ENCODE results near the gene CDON. TPM values are rescaled to one million over a fixed set of nuclear protein-coding genes. Genes with fewer than 3 reads are reported as not detected.

CDON gene
- total and polyA plus RNA-seq, 2 of the 13 experiments (the other 11 are each of a cell fraction or from before 2014, with no cell fraction given): 9.6 to 12.8 TPM

DNA sequence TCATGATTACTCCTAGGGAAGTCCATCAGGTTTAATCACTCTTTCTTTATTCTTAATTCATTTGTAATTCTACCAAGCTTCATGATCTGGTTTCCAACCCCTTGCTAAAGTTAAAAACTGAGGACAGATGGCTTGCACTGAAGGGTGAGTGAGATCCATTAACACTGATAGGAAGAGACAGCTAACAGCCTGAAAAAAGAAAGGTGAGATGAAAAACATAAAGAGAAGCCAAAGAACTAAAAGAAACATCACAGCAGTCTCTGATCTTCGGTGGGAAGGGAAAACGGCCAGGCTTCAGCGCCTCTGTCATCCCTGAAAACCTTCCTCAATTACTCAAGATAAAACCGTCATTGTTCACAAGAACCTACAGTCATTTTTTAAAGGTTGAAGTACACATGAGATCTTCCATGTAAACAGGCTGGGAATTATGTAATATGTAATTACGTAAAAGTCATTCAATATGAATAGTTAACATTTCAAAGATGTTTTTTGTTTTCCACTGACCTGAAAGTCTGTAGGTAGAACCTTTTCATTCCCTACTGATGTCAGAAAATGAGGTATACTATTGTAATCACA lies 75.5 kb downstream of the CDON start (continued):
- TF ChIP-seq IRX3 (CRISPR knock-in tag; IDR thresholded peaks at IDR 0.05; ENCODE audit: borderline replicate concordance, low read depth) (no peak), ZNF496 (CRISPR knock-in tag; IDR thresholded peaks at IDR 0.05; ENCODE audit: insufficient replicate concordance) (no peak), ZFYVE20 (CRISPR knock-in tag; IDR thresholded peaks at IDR 0.05; ENCODE audit: borderline replicate concordance, low read depth) (no peak), ZNF253 (CRISPR knock-in tag; IDR thresholded peaks at IDR 0.05; ENCODE audit: borderline replicate concordance) (no peak), NFYB (CRISPR knock-in tag; IDR thresholded peaks at IDR 0.05) (no peak), BCL6 (CRISPR knock-in tag; IDR thresholded peaks at IDR 0.05) (peak; percentile 91), ZZZ3 (CRISPR knock-in tag; IDR thresholded peaks at IDR 0.05; ENCODE audit: borderline replicate concordance) (no peak), SRSF4 (IDR thresholded peaks at IDR 0.05; ENCODE audit: low read depth, low read length, poor library complexity, severe bottlenecking) (no peak), HNRNPLL (IDR thresholded peaks at IDR 0.05; ENCODE audit: low read depth, low read length, poor library complexity, severe bottlenecking) (no peak), ZSCAN25 (CRISPR knock-in tag; IDR thresholded peaks at IDR 0.05) (no peak), ZNF614 (CRISPR knock-in tag; IDR thresholded peaks at IDR 0.05; ENCODE audit: borderline replicate concordance) (no peak), CEBPG (CRISPR knock-in tag; IDR thresholded peaks at IDR 0.05) (peak; percentile 73), ZNF703 (CRISPR knock-in tag; IDR thresholded peaks at IDR 0.05; ENCODE audit: borderline replicate concordance) (no peak), ZNF446 (CRISPR knock-in tag; IDR thresholded peaks at IDR 0.05) (no peak), SALL2 (CRISPR knock-in tag; IDR thresholded peaks at IDR 0.05) (no peak), RAD21 (CRISPR knock-in tag; IDR thresholded peaks at IDR 0.05) (no peak)
- TF ChIP-seq, protein P1, sequence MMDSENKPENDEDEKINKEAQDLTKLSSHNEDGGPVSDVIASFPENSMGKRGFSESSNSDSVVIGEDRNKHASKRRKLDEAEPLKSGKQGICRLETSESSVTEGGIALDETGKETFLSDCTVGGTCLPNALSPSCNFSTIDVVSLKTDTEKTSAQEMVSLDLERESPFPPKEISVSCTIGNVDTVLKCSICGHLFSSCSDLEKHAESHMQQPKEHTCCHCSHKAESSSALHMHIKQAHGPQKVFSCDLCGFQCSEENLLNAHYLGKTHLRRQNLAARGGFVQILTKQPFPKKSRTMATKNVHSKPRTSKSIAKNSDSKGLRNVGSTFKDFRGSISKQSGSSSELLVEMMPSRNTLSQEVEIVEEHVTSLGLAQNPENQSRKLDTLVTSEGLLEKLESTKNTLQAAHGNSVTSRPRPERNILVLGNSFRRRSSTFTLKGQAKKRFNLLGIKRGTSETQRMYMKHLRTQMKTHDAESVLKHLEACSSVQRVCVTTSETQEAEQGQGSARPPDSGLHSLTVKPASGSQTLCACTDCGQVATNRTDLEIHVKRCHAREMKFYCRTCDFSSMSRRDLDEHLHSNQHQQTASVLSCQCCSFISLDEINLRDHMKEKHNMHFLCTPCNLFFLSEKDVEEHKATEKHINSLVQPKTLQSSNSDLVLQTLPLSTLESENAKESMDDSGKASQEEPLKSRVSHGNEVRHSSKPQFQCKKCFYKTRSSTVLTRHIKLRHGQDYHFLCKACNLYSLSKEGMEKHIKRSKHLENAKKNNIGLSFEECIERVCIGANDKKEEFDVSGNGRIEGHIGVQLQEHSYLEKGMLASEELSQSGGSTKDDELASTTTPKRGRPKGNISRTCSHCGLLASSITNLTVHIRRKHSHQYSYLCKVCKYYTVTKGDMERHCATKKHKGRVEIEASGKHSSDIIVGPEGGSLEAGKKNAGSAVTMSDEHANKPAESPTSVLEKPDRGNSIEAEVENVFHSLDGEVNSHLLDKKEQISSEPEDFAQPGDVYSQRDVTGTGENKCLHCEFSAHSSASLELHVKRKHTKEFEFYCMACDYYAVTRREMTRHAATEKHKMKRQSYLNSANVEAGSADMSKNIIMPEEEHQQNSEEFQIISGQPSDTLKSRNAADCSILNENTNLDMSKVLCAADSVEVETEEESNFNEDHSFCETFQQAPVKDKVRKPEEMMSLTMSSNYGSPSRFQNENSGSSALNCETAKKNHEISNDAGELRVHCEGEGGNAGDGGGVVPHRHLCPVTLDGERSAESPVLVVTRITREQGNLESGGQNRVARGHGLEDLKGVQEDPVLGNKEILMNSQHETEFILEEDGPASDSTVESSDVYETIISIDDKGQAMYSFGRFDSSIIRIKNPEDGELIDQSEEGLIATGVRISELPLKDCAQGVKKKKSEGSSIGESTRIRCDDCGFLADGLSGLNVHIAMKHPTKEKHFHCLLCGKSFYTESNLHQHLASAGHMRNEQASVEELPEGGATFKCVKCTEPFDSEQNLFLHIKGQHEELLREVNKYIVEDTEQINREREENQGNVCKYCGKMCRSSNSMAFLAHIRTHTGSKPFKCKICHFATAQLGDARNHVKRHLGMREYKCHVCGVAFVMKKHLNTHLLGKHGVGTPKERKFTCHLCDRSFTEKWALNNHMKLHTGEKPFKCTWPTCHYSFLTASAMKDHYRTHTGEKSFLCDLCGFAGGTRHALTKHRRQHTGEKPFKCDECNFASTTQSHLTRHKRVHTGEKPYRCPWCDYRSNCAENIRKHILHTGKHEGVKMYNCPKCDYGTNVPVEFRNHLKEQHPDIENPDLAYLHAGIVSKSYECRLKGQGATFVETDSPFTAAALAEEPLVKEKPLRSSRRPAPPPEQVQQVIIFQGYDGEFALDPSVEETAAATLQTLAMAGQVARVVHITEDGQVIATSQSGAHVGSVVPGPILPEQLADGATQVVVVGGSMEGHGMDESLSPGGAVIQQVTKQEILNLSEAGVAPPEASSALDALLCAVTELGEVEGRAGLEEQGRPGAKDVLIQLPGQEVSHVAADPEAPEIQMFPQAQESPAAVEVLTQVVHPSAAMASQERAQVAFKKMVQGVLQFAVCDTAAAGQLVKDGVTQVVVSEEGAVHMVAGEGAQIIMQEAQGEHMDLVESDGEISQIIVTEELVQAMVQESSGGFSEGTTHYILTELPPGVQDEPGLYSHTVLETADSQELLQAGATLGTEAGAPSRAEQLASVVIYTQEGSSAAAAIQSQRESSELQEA (CRISPR knock-in tag; IDR thresholded peaks at IDR 0.05; ENCODE audit: not compliant biosample characterization): no peak
- TF ChIP-seq, protein P2, sequence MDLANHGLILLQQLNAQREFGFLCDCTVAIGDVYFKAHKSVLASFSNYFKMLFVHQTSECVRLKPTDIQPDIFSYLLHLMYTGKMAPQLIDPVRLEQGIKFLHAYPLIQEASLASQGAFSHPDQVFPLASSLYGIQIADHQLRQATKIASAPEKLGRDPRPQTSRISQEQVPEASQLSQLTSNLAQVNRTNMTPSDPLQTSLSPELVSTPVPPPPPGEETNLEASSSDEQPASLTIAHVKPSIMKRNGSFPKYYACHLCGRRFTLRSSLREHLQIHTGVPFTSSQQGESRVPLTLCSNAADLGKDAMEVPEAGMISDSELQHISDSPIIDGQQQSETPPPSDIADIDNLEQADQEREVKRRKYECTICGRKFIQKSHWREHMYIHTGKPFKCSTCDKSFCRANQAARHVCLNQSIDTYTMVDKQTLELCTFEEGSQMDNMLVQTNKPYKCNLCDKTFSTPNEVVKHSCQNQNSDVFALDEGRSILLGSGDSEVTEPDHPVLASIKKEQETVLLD (CRISPR knock-in tag; IDR thresholded peaks at IDR 0.05; ENCODE audit: low read depth): no peak
- TF ChIP-seq, protein P3, sequence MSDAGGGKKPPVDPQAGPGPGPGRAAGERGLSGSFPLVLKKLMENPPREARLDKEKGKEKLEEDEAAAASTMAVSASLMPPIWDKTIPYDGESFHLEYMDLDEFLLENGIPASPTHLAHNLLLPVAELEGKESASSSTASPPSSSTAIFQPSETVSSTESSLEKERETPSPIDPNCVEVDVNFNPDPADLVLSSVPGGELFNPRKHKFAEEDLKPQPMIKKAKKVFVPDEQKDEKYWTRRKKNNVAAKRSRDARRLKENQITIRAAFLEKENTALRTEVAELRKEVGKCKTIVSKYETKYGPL (CRISPR knock-in tag; IDR thresholded peaks at IDR 0.05): 0 out of 2 replicates have a peak, but pooled peaks have one; percentile 46

Data from HepG2 (cell line).